Cerebellar nuclear complex (tissue), 1 donor: ENCODE measurements around the gene ADAMTS7.
A peak's percentile ranks its signal among the peaks of the same experiment; 100 is the strongest.
"Not testable (repeated sequence)": the region's sequence is repeated elsewhere in the genome, so short reads cannot be mapped to it uniquely, and the experiment has no call there.

Experiments
- DNase-seq, 2 experiments: peaks; one replicate each; lab custom pipeline; 2025; lab: John Stamatoyannopoulos, UW

Gene ADAMTS7

GRCh38 chr15:78752492-78753358 is 58.5 kb downstream of the ADAMTS7 start:
- no peak for DNase-seq

- DNase-seq = no peak
Measured at GRCh38 chr15:78751602-78751979, 59.7 kb downstream of the ADAMTS7 start.

DNA sequence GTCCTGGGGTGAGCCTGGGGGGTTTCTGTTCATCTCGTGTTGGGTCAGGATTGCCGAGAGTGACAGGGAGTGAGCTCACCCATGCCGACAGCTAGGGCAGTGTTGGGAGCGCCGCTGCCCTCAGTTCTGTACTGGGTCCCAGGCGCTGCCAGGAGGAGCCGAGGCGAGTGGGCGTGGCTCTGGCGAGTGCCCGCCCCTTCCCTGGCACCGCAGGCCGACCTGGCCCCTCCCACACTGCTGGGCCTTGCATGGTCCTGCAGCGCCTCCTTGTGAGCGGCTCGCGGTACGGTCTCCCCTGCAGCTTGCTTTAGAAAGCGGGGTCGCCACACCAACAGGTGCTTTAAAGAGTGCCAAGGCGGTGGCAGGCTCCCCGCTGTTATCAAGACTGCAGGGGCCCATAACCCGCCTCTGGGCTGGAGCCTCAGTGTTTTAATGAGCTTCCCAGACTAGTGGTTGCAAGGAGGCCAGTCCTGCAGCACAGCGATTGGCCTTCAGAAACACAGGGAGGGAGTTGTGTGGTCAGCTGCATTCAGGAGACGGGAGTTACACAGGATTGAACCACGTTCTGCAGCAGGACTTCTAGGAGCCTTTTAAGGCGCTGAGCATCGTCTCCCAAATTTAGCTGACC is 60.2 kb downstream of the ADAMTS7 start:
- peak; percentile 18 to 37 for DNase-seq

- no peak for DNase-seq
Measured at GRCh38 chr15:78750566-78750965, 60.7 kb downstream of the ADAMTS7 start.

GRCh38 chr15:78749831-78750230 is 61.4 kb downstream of the ADAMTS7 start:
- no peak for DNase-seq

DNA sequence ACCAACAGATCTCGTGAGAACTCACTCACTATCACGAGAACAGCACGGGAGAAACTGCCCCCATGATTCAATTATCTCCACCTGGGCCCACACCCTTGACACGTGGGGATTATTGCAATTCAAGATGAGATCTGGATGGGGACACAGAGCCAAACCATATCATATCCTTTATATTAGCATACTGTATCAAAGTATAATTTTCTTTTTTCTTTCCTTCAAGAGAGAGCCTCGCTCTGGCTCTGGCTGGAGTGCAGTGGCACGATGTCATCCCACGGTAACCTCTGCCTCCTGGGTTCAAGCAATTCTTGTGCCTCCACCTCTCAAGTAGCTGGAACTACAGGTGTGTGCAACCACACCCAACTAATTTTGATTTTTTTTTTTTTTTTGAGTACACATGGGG is 63.4 kb downstream of the ADAMTS7 start:
- DNase-seq = not testable (repeated sequence)

- not testable (repeated sequence) for DNase-seq
Measured at GRCh38 chr15:78741674-78742073, 69.6 kb downstream of the ADAMTS7 start.

DNA sequence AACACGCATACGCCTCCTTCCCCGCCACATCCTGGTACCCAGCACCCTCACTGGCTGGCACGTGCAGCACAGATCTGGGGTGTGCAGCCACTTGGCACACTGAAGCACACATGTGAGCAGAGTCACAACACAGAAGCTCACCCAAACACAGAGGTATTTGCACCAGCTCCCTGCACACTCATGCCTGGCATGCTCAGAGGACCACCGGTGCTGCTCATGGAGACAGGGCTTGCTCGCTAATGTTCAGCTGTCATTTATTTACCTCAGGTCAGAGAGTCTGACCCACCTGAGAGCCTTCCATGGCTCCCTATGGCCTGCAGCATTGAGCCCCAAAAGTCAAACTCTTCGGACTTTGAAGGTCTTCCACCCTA is 70.4 kb downstream of the ADAMTS7 start:
- no peak for DNase-seq

GRCh38 chr15:78739996-78740903 is 71.0 kb downstream of the ADAMTS7 start:
- no peak for DNase-seq

DNA sequence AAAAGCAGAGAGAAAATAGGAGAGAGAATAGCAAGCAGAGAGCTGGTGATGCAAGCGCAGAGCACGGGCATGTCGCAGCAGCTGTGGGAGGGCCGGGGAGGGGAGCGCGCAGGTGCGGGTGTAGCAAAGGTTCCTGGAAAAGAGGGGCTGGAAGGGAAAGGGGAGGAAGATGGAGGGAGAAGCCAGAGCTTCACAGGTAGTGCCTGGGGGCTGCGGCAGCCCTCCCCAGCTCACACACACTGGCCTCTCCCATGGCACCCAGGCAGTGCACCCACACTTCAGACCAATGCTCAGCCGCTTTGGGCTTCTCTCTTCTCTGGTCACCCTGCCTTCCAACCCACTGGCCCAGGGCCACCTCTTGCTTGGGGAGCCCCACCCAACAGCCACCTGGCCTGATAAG is 72.1 kb downstream of the ADAMTS7 start:
- no peak for DNase-seq

- not testable (repeated sequence) for DNase-seq
Measured at GRCh38 chr15:78737931-78738558, 73.2 kb downstream of the ADAMTS7 start.

- no peak for DNase-seq
Measured at GRCh38 chr15:78737187-78737820, 74.0 kb downstream of the ADAMTS7 start.

- DNase-seq = not testable (repeated sequence)
Measured at GRCh38 chr15:78736286-78736685, 75.0 kb downstream of the ADAMTS7 start.

- no peak for DNase-seq
Measured at GRCh38 chr15:78734451-78735064, 76.7 kb downstream of the ADAMTS7 start.

DNA sequence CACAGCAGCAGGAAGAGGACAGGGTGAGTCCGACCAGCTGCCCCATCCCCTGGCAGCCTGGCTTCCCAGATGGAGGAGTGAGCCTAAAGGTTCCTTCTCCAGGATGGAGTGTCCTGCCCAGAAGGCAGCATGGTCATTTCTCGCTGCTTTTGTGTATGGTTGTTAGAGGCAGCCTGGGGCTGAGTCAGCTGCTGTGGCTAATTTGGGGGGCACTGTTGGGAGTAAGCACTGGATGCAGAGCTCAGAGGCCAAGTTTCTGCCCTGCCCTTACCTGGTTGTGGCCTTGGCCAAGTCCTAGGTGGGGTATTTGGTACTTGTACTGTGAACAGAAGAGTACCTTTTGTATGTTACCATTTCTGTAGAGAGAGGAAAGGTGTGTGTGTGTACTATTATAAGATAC is 78.6 kb downstream of the ADAMTS7 start:
- DNase-seq = no peak

GRCh38 chr15:78730955-78731354 is 80.3 kb downstream of the ADAMTS7 start:
- DNase-seq = no peak

GRCh38 chr15:78728427-78728826 is 82.8 kb downstream of the ADAMTS7 start:
- not testable (repeated sequence) for DNase-seq

DNA sequence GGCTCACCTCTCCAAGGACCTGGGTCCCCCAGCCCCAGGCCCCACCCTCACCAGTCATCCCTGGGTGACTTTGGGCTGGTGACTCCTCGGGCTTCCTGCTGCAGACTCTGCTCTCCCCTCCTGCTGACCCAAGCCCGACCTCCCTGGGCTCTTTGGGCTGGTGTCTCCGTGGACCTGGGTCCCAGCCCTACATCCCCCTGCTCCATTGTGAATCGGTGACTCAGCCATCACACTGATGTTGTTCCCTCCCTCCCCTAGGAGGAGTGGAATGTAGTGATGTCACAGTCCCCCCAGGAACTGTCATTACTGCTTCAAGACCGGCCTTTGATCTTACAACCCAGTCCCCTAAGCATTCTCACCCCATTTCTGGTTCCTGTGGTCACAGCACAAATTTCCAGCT is 83.7 kb downstream of the ADAMTS7 start:
- no peak for DNase-seq

GRCh38 chr15:78726870-78727551 is 84.3 kb downstream of the ADAMTS7 start:
- no peak for DNase-seq

- DNase-seq = not testable (repeated sequence)
Measured at GRCh38 chr15:78719819-78720450, 91.3 kb downstream of the ADAMTS7 start.
